Coronary artery (tissue), 2 donors: ENCODE results near the gene TIAL1.
"Not testable (repeated sequence)": the region's sequence is repeated elsewhere in the genome, so short reads cannot be mapped to it uniquely, and the experiment has no call there.

Experiments
- DNase-seq: peaks from one replicate; pipeline ENCODE4 v3.0.0-alpha.2; 2017; ENCODE audit warnings: low spot score
- H3K27ac ChIP-seq, 2 donors: fragments of 200-600 bp; sonication (generic); one replicate each; pipeline ENCODE4 v1.5.1; 2016 to 2019
- H3K4me3 ChIP-seq: fragments of 200-600 bp; sonication (generic); 2 replicates; pipeline ENCODE4 v1.5.1; 2016; ENCODE audit warnings: mild to moderate bottlenecking, moderate library complexity
- CTCF ChIP-seq: fragments of 200-600 bp; sonication (generic); IDR thresholded peaks from one replicate; pipeline ENCODE4 v1.5.1; 2019; ENCODE audit warnings: antibody characterized with exemption

The TIAL1 gene

GRCh38 chr10:119621078-119621384 lies 24.3 kb upstream of the TIAL1 start:
- TF ChIP-seq CTCF: no peak
- no peak overlapping the region for H3K27ac ChIP-seq
- no peak for DNase-seq
- H3K4me3 ChIP-seq: no peak overlapping the region

- no peak for TF ChIP-seq CTCF
- DNase-seq: no peak
- H3K4me3 ChIP-seq: no peak overlapping the region
- no peak overlapping the region for H3K27ac ChIP-seq
Observed at GRCh38 chr10:119620241-119621077, 23.7 kb upstream of the TIAL1 start.

- DNase-seq, H3K27ac ChIP-seq, H3K4me3 ChIP-seq: not testable (repeated sequence)
Observed at GRCh38 chr10:119619811-119620210, 23.0 kb upstream of the TIAL1 start.

- DNase-seq: no peak
- H3K4me3 ChIP-seq: no peak overlapping the region
- H3K27ac ChIP-seq: peak overlapping the region in 1 of 2 donors; percentile 22
- no peak for TF ChIP-seq CTCF
Observed at GRCh38 chr10:119619215-119619614, 22.5 kb upstream of the TIAL1 start.

GRCh38 chr10:119616882-119617570 lies 20.3 kb upstream of the TIAL1 start:
- no peak overlapping the region for H3K4me3 ChIP-seq
- no peak for DNase-seq
- no peak for TF ChIP-seq CTCF
- H3K27ac ChIP-seq: no peak overlapping the region

GRCh38 chr10:119614686-119615085 lies 17.9 kb upstream of the TIAL1 start:
- TF ChIP-seq CTCF: no peak
- no peak for DNase-seq
- H3K27ac ChIP-seq: no peak overlapping the region
- no peak overlapping the region for H3K4me3 ChIP-seq

- DNase-seq: no peak
- no peak overlapping the region for H3K27ac ChIP-seq
- H3K4me3 ChIP-seq: no peak overlapping the region
- no peak for TF ChIP-seq CTCF
Observed at GRCh38 chr10:119613741-119614140, 17.0 kb upstream of the TIAL1 start.
